PC-3 (cell line): Measurements from ENCODE around the gene TTC28. TPM values are rescaled to one million over a fixed set of nuclear protein-coding genes. Genes with fewer than 3 reads are reported as not detected.
"Not testable (repeated sequence)": the region's sequence is repeated elsewhere in the genome, so short reads cannot be mapped to it uniquely, and the experiment has no call there.

ENCODE experiments used
- ATAC-seq: fragments of 200-7000 bp; cut with Tn5 transposase; 2 replicates; pipeline ENCODE4 v1.9.1; 2020; ENCODE audit warnings: mild to moderate bottlenecking, moderate library complexity
- BruUV-seq: library from RNA; stranded (reverse); fragments of 400-500 nt; replicated peaks from 2 replicates; lab custom pipeline; 2021; lab: Mats Ljungman, UMichigan
- CTCF ChIA-PET: fragments of 300-600 bp; sonication (Branson Sonifier 250); formaldehyde crosslinking; loops from one replicate; lab custom pipeline; 2022; ENCODE audit warnings: antibody characterized with exemption; lab: Charles Lee
- POLR2A ChIA-PET: fragments of 300-600 bp; sonication (Branson Sonifier 250); formaldehyde crosslinking; loops from one replicate; lab custom pipeline; 2022; ENCODE audit warnings: antibody characterized with exemption; ENCODE audit not compliant: unreplicated experiment; lab: Charles Lee
- DNase-seq: peaks from one replicate; pipeline ENCODE4 v3.0.0-alpha.2; 2015
- H2AFZ ChIP-seq: fragments of 300-600 bp; sonication (generic); 2 replicates; pipeline ENCODE4 v1.6.0; 2016; ENCODE audit warnings: antibody characterized with exemption, low read length
- H3F3A ChIP-seq: fragments of 300-600 bp; sonication (generic); one replicate; pipeline ENCODE4 v1.6.0; 2017; ENCODE audit warnings: antibody characterized with exemption, low read length, control low read depth, mild to moderate bottlenecking; ENCODE audit not compliant: unreplicated experiment
- H3K27ac ChIP-seq: fragments of 300-600 bp; sonication (generic); 2 replicates; pipeline ENCODE4 v1.5.1; 2016; ENCODE audit warnings: mild to moderate bottlenecking, low read length
- H3K27me3 ChIP-seq: fragments of 300-600 bp; sonication (generic); 2 replicates; pipeline ENCODE4 v1.6.1; 2016; ENCODE audit warnings: low read length, mixed read lengths
- H3K36me3 ChIP-seq: fragments of 300-600 bp; sonication (generic); 2 replicates; pipeline ENCODE4 v1.6.1; 2016; ENCODE audit warnings: low read depth, mixed run types, low read length, mixed read lengths
- H3K4me1 ChIP-seq: fragments of 300-600 bp; sonication (generic); 2 replicates; pipeline ENCODE4 v1.5.1; 2016; ENCODE audit warnings: low read length; ENCODE audit not compliant: insufficient read depth
- H3K4me2 ChIP-seq: fragments of 300-600 bp; sonication (generic); 2 replicates; pipeline ENCODE4 v1.6.0; 2016; ENCODE audit warnings: low read length
- H3K4me3 ChIP-seq: fragments of 300-600 bp; sonication (generic); 2 replicates; pipeline ENCODE4 v1.5.1; 2016; ENCODE audit warnings: mild to moderate bottlenecking, low read length, mixed read lengths
- H3K79me2 ChIP-seq: fragments of 300-600 bp; sonication (generic); 2 replicates; pipeline ENCODE4 v1.6.1; 2017; ENCODE audit warnings: low read length, mixed read lengths
- H3K9ac ChIP-seq: fragments of 300-600 bp; sonication (generic); 2 replicates; pipeline ENCODE4 v1.6.0; 2016; ENCODE audit warnings: mild to moderate bottlenecking, low read length
- H3K9me2 ChIP-seq: fragments of 300-600 bp; sonication (generic); replicated peaks from 2 replicates; pipeline ENCODE4 v1.6.1; 2016; ENCODE audit warnings: mixed run types, low read length, mixed read lengths
- H3K9me3 ChIP-seq: fragments of 300-600 bp; sonication (generic); 2 replicates; pipeline ENCODE4 v1.6.1; 2016; ENCODE audit warnings: low read length, mixed read lengths
- H4K20me1 ChIP-seq: fragments of 300-600 bp; sonication (generic); 2 replicates; pipeline ENCODE4 v1.6.1; 2016; ENCODE audit warnings: low read length, mixed read lengths
- CTCF ChIP-seq: fragments of 300-600 bp; sonication (generic); conservative IDR thresholded peaks from 2 replicates; pipeline ENCODE4 v1.5.1; 2017; ENCODE audit warnings: antibody characterized with exemption, low read depth, mild to moderate bottlenecking, low read length
- EZH2 ChIP-seq: fragments of 300-600 bp; sonication (generic); IDR thresholded peaks from one replicate; pipeline ENCODE4 v1.6.1; 2017; ENCODE audit warnings: antibody characterized with exemption, mild to moderate bottlenecking, low read length; ENCODE audit not compliant: unreplicated experiment
- EZH2phosphoT487 ChIP-seq: fragments of 300-600 bp; sonication (generic); IDR thresholded peaks from 2 replicates; pipeline ENCODE4 v1.6.1; 2018; ENCODE audit warnings: mild to moderate bottlenecking, antibody characterized with exemption, low read length, borderline replicate concordance
- intact Hi-C: fragments of 100-400 bp; cut with micrococcal nuclease; formaldehyde crosslinking; loops from 2 replicates; pipeline ENCODE4 v1.9.0; 2023
- total RNA-seq: library from RNA; depleted of rRNA; stranded (reverse); fragments of >200 nt; gene quantifications from 2 replicates; pipeline ENCODE4 v1.2.3, GENCODE V29; 2014

TTC28 gene
- total RNA-seq, 1 experiment from 2014 or later: 6.3 TPM

DNA sequence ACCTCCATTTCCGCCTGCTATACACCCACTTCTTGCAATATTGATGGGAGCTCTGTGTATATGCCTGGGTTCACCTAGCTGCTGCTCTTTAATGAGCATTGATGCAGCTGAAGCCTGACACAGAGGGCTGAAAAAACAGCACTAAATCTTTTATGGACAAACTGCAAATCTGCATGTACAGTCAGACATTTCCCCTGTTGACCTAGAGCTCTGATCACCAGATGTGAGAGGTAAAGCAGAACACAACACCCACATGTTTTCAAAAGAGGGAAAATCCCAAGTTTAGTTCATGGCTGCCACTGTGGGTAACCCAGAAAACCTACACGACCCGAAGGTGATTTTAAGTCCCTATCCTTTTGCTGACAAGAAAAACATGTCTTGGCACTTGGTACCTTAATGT is 457.6 kb downstream of the TTC28 start:
- Histone ChIP-seq H3K9ac (no peak overlapping the region), H3K36me3 (no peaks in the 10 kb centered on the region), H3K4me3 (no peak overlapping the region), H3K27ac (no peak overlapping the region), H3K79me2 (no peaks in the 10 kb centered on the region), H3K4me1 (no peaks in the 10 kb centered on the region), H2AFZ (no peak overlapping the region), H4K20me1 (no peaks in the 10 kb centered on the region), H3K27me3 (no peaks in the 10 kb centered on the region), H3K9me3 (no peaks in the 10 kb centered on the region), H3K9me2 (no peaks in the 10 kb centered on the region), H3K4me2 (no peak overlapping the region), H3F3A (no peaks in the 10 kb centered on the region)
- no TSS peak for BruUV-seq
- no peak for DNase-seq
- ChIA-PET CTCF (no interaction called here), POLR2A (no interaction called here)
- TF ChIP-seq EZH2 (no peak), CTCF (no peak), EZH2phosphoT487 (no peak)
- no peak for ATAC-seq
- intact Hi-C loops: no loop called here

DNA sequence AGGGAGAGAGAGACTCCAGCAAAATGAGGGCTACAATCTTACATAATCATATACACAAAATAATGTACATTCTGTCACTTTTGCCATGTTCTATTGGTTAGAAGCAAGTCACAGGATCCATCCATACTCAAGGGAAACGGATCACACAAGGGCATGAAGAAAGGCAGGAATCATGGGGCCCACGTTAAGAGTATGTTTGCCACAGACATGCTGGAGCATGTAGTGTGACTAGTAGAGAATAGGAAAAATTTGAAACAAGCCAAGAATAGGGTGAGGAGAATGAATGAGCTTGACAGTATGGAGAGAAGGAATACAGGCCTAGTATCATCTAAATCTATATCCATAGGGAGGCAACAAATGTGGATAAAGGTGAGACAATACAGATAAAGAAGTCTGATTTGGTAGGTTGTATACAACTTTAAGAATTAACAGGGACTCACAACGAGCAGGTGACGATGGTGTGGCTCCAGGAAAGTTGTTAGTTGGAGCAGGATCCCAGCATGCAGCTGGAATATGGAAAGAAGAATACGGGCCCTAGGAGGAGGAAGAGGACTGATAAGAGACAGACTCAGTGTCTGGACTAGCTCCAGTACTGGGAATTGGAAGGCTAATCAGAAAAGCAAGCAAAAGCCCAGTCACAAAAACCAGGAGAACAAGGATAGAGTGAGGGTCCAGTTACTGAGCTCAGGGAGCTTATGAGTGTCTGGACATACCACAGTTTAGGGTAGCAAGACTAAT is 458.8 kb downstream of the TTC28 start:
- Histone ChIP-seq H4K20me1 (no peaks in the 10 kb centered on the region), H3K9me3 (no peaks in the 10 kb centered on the region), H3K9me2 (no peaks in the 10 kb centered on the region), H3K4me1 (no peaks in the 10 kb centered on the region), H3K4me2 (no peak overlapping the region), H3K4me3 (no peak overlapping the region), H3K79me2 (no peaks in the 10 kb centered on the region), H3K36me3 (no peaks in the 10 kb centered on the region), H3K27ac (no peak overlapping the region), H3K27me3 (no peaks in the 10 kb centered on the region), H3K9ac (no peak overlapping the region), H2AFZ (no peak overlapping the region), H3F3A (no peaks in the 10 kb centered on the region)
- no TSS peak for BruUV-seq
- intact Hi-C loops: no loop called here
- TF ChIP-seq EZH2 (no peak), EZH2phosphoT487 (no peak)
- ATAC-seq (no peak), DNase-seq (no peak)
- POLR2A ChIA-PET: no interaction called here
- CTCF ChIA-PET: no interaction called here

DNA sequence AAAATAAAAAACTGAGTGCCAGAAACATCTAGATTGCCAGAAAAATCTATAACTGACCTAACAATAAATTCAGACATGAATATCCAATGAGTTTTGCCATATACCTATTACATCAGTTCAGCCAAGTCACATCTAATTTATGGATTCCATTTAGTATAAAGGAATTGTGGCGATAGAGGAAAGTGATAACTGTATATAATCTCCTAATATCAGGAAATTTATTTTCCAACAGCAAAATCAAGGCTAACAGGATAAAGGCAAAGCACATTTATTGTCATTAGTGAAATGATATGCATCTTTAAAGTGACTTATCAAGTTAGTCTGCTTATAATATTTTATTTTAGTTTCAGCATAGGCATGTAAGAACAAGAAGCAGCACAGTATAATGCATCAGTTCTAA is 462.4 kb downstream of the TTC28 start:
- DNase-seq: no peak
- ChIA-PET CTCF (no interaction called here), POLR2A (no interaction called here)
- no peak overlapping the region for H2AFZ ChIP-seq
- no peak for ATAC-seq
- BruUV-seq: no TSS peak
- intact Hi-C loops: no loop called here
- no peak overlapping the region for H3K27ac ChIP-seq
- no peaks in the 10 kb centered on the region for H3F3A ChIP-seq
- no peaks in the 10 kb centered on the region for H3K79me2 ChIP-seq
- TF ChIP-seq CTCF (no peak), EZH2 (no peak), EZH2phosphoT487 (no peak)
- H3K9ac ChIP-seq: no peak overlapping the region
- H3K4me3 ChIP-seq: no peak overlapping the region
- H3K36me3 ChIP-seq: no peaks in the 10 kb centered on the region
- H3K27me3 ChIP-seq: no peaks in the 10 kb centered on the region
- H3K9me3 ChIP-seq: no peaks in the 10 kb centered on the region
- no peak overlapping the region for H3K4me2 ChIP-seq
- no peaks in the 10 kb centered on the region for H4K20me1 ChIP-seq
- no peaks in the 10 kb centered on the region for H3K4me1 ChIP-seq
- no peaks in the 10 kb centered on the region for H3K9me2 ChIP-seq

DNA sequence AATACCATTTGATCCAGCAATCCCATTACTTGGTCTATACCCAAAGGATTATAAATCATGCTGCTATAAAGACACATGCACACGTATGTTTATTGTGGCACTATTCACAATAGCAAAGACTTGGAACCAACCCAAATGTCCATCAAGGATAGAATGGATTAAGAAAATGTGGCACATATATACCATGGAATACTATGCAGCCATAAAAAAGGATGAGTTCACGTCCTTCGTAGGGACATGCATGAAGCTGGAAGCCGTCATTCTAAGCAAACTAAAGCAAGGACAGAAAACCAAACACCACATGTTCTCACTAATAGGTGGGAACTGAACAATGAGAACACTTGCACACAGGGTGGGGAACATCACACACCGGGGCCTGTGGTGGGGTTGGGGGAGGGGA is 464.9 kb downstream of the TTC28 start:
- ATAC-seq, CTCF ChIA-PET, H3K79me2 ChIP-seq, H3K4me1 ChIP-seq, H3K4me2 ChIP-seq, H3K9me3 ChIP-seq, H3K9me2 ChIP-seq, H3K36me3 ChIP-seq, H4K20me1 ChIP-seq, POLR2A ChIA-PET, BruUV-seq, H3K9ac ChIP-seq, H3K27me3 ChIP-seq, DNase-seq, H2AFZ ChIP-seq, H3F3A ChIP-seq, intact Hi-C loops, H3K4me3 ChIP-seq, H3K27ac ChIP-seq: not testable (repeated sequence)

DNA sequence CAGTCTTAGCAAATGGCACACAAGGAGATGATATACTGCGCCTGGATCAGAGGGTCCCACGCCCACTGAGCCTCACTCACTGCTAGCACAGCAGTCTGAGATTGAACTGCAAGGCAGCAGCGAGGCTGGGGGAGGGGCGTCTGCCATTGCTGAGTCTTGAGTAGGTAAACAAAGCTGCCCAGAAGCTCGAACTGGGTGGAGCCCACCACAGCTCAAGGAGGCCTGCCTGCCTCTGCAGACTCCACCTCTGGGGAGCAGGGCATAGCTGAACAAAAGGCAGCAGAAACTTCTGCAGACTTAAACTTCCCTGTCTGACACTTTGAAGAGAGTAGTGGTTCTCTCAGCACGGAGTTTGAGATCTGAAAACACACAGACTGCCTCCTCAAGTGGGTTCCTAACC is 470.2 kb downstream of the TTC28 start:
- DNase-seq, H3F3A ChIP-seq, H3K4me3 ChIP-seq, H2AFZ ChIP-seq, BruUV-seq, POLR2A ChIA-PET, H3K9me3 ChIP-seq, H4K20me1 ChIP-seq, H3K36me3 ChIP-seq, H3K9ac ChIP-seq, H3K27me3 ChIP-seq, H3K27ac ChIP-seq, H3K4me2 ChIP-seq, ATAC-seq, H3K79me2 ChIP-seq, H3K9me2 ChIP-seq, H3K4me1 ChIP-seq, CTCF ChIA-PET: not testable (repeated sequence)
- intact Hi-C loops: loop anchor here (10.0 kb wide), 1 partner anchor 385 kb away; no protein-coding TSS in a partner anchor
